Measurements from ENCODE around the gene KRTAP2-4. TPM values are rescaled to one million over a fixed set of nuclear protein-coding genes. Genes with fewer than 3 reads are reported as not detected.
"Not testable (repeated sequence)": the region's sequence is repeated elsewhere in the genome, so short reads cannot be mapped to it uniquely, and the experiment has no call there.

The KRTAP2-4 gene
- total and polyA plus RNA-seq, 8 donors, result not detected

DNA sequence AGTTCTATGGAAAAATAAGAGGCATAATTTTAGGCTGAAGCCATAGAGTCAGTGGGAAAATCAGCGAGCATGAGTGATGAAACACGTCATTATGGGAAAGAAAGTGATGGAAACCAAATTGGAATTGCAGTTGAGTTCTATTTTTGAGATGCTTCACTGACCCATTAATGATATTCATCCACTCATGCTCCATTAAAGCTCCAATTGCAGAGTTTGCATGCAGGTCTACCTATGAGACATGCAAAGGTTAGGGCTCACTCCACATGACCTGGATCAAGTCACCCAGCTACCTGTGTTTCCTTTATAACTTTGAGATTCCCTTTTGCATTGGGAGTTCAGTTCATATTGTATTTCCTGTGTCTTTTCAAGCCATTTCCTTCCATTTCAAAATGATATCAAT lies 8.0 kb upstream of the KRTAP2-4 start:
- no peak for TF ChIP-seq POLR2AphosphoS5 (IDR thresholded peaks at IDR 0.05)
- no peak for TF ChIP-seq EP300 (IDR thresholded peaks at IDR 0.05)
- no peak for TF ChIP-seq POLR2A (IDR thresholded peaks at IDR 0.05)
- TF ChIP-seq, protein P1, sequence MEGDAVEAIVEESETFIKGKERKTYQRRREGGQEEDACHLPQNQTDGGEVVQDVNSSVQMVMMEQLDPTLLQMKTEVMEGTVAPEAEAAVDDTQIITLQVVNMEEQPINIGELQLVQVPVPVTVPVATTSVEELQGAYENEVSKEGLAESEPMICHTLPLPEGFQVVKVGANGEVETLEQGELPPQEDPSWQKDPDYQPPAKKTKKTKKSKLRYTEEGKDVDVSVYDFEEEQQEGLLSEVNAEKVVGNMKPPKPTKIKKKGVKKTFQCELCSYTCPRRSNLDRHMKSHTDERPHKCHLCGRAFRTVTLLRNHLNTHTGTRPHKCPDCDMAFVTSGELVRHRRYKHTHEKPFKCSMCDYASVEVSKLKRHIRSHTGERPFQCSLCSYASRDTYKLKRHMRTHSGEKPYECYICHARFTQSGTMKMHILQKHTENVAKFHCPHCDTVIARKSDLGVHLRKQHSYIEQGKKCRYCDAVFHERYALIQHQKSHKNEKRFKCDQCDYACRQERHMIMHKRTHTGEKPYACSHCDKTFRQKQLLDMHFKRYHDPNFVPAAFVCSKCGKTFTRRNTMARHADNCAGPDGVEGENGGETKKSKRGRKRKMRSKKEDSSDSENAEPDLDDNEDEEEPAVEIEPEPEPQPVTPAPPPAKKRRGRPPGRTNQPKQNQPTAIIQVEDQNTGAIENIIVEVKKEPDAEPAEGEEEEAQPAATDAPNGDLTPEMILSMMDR (IDR thresholded peaks at IDR 0.05), result no peak
- Histone ChIP-seq H3K4me1 (no peaks in the 10 kb centered on the region), H3K27ac (no peak overlapping the region), H3K9me3 (no peaks in the 10 kb centered on the region), H3K4me3 (no peak overlapping the region), H3K36me3 (no peaks in the 10 kb centered on the region), H3K27me3 (peaks cover 0 to 10% (median 0%) of the 10 kb centered on the region in 3 donors)
- 85 to 98% (median 91%) methylated on average over 2 of the region's 2 CpGs for WGBS, 5 donors
- intact Hi-C loops (cut with DNase I; ENCODE audit: low total_unique reads), result no loop called here
- DNase-seq, result no peak

DNA sequence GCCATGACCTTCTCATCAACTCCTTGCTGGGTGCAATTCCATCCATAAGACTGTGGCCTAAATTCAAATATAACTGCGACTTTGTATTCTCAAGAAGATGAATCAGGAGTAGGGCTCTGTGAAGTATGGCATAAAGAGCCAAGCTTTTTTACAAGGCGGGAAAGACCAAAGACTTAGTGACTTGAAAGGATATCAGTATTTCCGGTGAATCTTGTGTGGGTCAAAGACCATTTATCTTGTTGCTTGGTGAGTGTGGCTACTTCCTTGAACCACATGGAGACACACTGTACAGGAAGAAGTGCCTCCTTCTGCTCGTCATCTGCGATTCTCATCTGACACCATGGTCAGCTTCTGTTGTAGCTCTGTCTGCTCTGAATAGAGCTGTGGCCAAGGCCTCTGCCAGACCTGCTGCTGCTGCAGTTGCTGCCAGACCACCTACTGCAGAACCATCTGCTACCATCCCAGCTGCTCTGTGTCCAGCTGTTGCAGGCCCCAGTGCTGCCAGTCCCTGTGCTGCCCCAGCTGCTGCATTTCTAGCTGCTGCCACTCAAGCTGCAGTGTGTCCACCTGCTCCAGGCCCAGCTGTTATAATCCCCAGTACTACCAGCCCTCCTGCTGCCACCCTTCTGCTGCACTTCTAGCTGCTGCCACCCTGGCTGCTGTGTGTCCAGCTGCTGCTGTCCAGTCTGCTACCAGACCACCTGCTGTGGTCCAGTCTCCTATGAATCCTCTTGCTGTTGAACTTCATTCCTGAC lies 6.1 kb upstream of the KRTAP2-4 start:
- 83 to 95% (median 89%) methylated on average over 4 to 5 of the region's 5 CpGs for whole genome bisulfite sequencing, 5 donors
- Histone ChIP-seq H3K27me3 (peaks cover 0 to 10% (median 0%) of the 10 kb centered on the region in 3 donors), H3K27ac (no peak overlapping the region), H3K36me3 (no peaks in the 10 kb centered on the region), H3K9me3 (no peaks in the 10 kb centered on the region), H3K4me1 (no peaks in the 10 kb centered on the region), H3K4me3 (no peak overlapping the region)
- peak in 1 of 2 donors; percentile 10 for DNase-seq
- TF ChIP-seq, protein P1 (IDR thresholded peaks at IDR 0.05), result no peak
- no peak for TF ChIP-seq EP300 (IDR thresholded peaks at IDR 0.05)
- no peak for TF ChIP-seq POLR2AphosphoS5 (IDR thresholded peaks at IDR 0.05)
- no peak for TF ChIP-seq POLR2A (IDR thresholded peaks at IDR 0.05)
- intact Hi-C loops (cut with DNase I; ENCODE audit: low total_unique reads), result no loop called here

DNA sequence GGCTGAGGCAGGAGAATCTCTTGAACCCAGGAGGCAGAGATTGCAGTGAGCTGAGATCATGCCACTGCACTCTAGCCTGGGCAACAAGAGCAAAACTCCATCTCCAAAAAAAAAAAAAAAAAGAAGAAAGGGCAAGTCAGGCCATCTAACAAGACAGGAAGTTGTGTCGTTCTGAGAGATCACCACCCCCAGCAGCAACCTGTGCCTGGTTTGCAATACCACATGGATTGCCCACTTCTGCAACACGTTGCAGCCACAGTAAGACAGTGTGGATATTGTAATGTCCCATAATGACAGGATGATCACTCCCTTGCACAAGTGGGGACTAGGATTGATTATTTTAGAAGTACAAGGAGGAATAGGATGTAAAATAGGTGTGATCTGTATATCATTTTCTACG lies 3.4 kb upstream of the KRTAP2-4 start:
- H3K4me3 ChIP-seq, result no peak overlapping the region
- 77 to 85% (median 81%) methylated on average over 3 of the region's 3 CpGs for WGBS, 5 donors
- H3K4me1 ChIP-seq, result no peaks in the 10 kb centered on the region
- no peaks in the 10 kb centered on the region for H3K27me3 ChIP-seq
- H3K27ac ChIP-seq, result no peak overlapping the region
- intact Hi-C loops (cut with DNase I; ENCODE audit: low total_unique reads), result no loop called here
- no peaks in the 10 kb centered on the region for H3K9me3 ChIP-seq
- H3K36me3 ChIP-seq, result no peaks in the 10 kb centered on the region
- DNase-seq, result no peak
- TF ChIP-seq, protein P1 (IDR thresholded peaks at IDR 0.05), result no peak
- TF ChIP-seq EP300 (IDR thresholded peaks at IDR 0.05) (no peak), POLR2A (IDR thresholded peaks at IDR 0.05) (no peak), POLR2AphosphoS5 (IDR thresholded peaks at IDR 0.05) (no peak)

DNA sequence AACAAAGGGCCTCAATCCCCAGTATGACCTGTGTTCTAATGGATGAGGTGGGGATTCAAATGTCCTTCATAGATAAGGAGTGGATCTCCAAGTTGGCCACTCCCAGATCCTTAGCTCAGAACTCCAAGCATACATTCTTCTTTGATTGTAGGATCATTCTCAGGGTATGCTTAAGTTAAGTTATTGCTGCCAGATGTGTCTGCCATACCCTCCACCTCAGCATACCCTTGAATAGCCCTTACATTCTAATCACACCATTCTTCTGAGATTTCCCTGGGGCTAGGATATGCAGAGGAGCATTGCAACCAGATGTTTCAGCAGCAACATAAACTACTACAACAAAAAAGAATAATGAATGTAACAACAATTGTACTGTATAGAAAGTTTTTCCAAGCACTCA lies 1.6 kb upstream of the KRTAP2-4 start:
- no peaks in the 10 kb centered on the region for H3K27me3 ChIP-seq
- intact Hi-C loops (cut with DNase I; ENCODE audit: low total_unique reads), result no loop called here
- no peak for DNase-seq
- no peak overlapping the region for H3K27ac ChIP-seq
- no peaks in the 10 kb centered on the region for H3K9me3 ChIP-seq
- H3K4me1 ChIP-seq, result no peaks in the 10 kb centered on the region
- TF ChIP-seq POLR2AphosphoS5 (IDR thresholded peaks at IDR 0.05), result no peak
- no peak for TF ChIP-seq POLR2A (IDR thresholded peaks at IDR 0.05)
- TF ChIP-seq, protein P1 (IDR thresholded peaks at IDR 0.05), result no peak
- TF ChIP-seq EP300 (IDR thresholded peaks at IDR 0.05), result no peak
- H3K36me3 ChIP-seq, result no peaks in the 10 kb centered on the region
- H3K4me3 ChIP-seq, result no peak overlapping the region

DNA sequence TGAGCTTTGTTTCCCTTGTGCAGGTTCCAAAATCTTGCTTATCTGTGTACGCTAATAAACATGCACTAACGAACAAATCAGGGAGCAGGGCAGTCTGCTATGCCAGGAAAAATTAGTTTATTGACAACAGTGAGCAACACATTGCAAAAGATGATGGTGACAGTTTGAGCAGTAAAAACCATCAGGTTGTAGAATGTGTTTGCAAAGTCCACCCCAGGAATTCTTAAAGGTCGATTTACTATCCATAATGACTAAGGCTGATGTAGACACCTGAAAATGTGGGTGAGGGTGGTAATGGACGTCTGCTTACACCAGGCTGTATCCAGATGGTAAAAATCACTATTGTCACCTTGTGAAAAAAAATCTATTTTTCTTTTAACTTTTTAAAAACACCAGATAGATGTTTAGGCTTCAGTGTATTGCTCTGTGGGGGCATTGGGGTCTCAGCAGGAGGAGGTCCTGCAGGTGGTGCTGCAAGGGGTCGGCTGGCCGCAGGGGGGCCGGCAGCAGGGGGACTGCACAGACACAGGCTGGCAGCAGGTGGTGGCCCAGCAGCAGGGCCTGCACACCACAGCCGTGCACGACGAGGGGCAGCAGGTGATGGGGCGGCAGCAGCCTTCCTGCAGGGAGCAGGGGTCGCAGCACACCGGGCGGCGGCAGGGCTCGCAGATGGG lies 526 bp downstream of the KRTAP2-4 start:
- intact Hi-C loops (cut with DNase I; ENCODE audit: low total_unique reads); H3K27ac ChIP-seq; H3K9me3 ChIP-seq; H3K36me3 ChIP-seq; H3K4me3 ChIP-seq; DNase-seq; H3K4me1 ChIP-seq; H3K27me3 ChIP-seq: not testable (repeated sequence)
- 55 to 72% (median 59%) methylated on average over 6 to 7 of the region's 16 CpGs for WGBS, 5 donors

Data from stomach (tissue), 9 donors.